Measurements from ENCODE around the gene VPS51.
A peak's percentile ranks its signal among the peaks of the same experiment; 100 is the strongest.
"Not testable (repeated sequence)": the region's sequence is repeated elsewhere in the genome, so short reads cannot be mapped to it uniquely, and the experiment has no call there.

VPS51 gene

GRCh38 chr11:65136515-65137096, 40.6 kb downstream of the VPS51 start:
- DNase-seq: no peak

DNA sequence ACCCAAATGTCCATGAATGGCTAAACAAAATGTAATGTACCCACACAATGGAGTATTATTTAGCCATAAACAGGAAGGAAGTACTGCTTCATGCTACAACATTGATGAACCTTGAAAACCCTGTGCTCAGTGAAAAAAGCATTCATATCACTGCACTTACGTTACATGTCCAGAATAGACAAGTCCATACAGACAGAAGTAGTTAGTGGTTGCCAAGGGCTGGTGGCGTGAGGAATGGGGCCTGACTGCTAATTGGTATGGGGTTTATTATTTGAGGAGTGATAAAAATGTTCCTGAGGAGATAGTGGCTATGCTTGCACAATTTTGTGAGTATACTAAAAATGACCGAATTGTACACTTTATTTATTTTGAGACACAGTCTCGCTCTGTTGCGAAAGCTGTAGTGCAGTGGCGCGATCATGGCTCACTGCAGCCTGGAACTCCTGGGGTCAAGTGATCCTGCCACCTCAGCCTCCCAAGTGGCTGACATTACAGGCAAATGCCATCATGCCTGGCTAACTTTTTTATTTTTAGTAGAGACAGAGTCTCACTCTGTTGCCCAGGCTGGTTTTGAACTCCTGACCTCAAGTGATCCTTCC, 46.0 kb downstream of the VPS51 start:
- no peak for DNase-seq

DNA sequence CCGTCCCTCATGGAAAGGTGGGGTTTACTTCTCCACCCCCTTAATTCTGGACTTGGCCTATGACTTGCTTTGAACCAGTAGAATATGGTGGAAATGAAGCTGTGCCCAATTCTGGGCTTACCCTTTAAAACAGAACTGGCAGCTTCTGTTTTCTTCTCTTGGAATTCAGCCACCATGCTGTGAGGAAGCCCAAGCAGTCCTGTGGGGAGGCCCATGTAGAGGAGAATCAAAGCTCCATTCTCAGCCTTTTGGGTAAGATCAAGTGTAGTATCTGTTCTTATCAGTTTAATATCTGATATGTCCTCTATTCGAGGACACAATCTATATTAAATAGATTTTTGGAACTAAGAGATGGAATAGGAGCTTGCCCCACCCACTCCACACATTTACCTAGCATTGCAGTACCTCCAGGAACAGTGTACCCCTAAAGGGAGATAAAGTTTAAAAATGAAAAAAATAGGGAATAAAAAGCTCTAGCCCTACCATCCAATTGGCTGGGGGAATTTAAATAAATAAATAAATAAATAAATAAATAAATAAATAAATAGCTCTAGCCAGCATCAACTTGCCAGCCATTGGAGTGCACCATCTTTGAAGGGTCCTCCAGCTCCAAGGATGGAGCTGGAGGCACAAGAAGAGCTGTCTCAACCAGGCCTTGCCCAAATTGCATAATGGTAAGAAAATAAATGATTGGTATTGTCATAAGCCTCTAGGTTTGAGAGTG, 51.5 kb downstream of the VPS51 start:
- no peak for DNase-seq

DNA sequence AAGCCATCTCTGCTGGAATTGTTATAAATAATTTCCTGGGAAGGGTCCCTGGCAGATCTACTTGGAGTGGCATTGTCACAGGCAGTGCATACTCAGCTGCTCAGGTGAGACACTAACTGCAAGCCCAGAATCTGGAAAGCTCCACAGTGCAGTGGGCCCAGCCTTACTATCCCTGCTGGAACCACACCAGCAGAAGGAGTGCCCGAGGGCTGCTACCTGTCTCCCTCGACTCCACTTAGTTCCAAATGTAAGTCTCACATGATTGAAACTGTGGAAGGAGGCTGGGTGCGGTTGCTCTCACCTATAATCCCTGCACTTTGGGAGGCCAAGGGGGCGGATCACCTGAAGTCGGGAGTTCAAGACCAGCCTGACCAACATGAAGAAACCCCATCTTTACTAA, 52.6 kb downstream of the VPS51 start:
- DNase-seq: no peak

DNA sequence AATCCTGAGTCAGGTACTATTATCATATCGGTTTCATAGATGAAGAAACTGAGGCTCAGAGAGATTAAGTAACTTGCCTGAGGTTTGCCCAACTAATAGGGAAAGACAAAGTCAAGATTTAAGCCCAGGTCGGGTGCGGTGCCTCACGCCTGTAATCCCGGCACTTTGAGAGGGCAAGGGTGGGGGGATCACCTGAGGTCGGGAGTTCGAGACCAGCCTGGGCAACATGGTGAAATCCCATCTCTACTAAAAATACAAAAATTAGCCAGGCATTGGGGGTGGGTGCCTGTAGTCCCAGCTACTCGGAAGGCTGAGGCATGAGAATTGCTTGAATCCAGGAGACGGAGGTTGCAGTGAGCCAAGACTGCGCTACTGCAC, 54.1 kb downstream of the VPS51 start:
- not testable (repeated sequence) for DNase-seq

- peak; percentile 61 for DNase-seq
These were observed 54.7 kb downstream of the VPS51 start for GRCh38 chr11:65150509-65151299.

- DNase-seq: no peak
These were observed 55.4 kb downstream of the VPS51 start for GRCh38 chr11:65151331-65151899.

DNA sequence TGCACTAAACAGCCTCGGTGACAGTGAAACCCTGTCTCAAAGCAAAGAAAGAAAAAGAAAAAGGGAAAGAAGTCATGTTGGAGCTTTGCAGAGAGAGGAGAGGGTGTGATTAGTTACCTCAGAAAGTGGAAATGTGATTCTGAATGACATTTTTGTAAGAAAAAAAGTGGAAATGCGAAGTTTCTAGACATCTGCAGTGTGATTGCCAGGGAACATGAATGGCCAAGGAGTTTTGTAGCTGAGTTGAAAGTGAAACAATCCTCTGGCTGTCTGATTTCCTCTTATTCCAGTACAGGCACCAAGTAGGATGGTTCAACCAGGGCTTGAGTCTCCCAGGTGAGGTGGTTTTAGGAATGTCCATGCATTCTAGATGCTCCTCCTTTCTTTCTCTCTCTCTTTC, 56.1 kb downstream of the VPS51 start:
- DNase-seq: no peak

- DNase-seq: no peak
These were observed 60.2 kb downstream of the VPS51 start for GRCh38 chr11:65156256-65156655.

DNA sequence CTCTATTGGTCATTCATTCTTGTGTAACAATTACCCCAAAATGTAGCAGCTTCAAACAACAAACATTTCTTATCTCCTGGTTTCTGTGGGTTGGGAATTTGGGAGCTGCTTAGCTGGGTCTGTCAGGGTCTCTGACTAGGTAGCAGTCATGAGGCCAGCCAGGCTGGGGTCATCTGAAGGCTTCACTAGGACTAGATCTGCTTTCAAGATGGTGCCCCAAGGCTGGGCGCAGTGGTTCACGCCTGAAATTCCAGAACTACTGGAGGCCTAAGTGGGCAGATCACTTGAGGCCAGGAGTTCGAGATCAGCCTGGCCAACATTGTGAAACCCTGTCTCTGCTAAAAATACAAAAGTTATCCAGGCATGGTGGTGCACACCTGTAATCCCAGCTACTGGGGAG, 60.9 kb downstream of the VPS51 start:
- no peak for DNase-seq

DNA sequence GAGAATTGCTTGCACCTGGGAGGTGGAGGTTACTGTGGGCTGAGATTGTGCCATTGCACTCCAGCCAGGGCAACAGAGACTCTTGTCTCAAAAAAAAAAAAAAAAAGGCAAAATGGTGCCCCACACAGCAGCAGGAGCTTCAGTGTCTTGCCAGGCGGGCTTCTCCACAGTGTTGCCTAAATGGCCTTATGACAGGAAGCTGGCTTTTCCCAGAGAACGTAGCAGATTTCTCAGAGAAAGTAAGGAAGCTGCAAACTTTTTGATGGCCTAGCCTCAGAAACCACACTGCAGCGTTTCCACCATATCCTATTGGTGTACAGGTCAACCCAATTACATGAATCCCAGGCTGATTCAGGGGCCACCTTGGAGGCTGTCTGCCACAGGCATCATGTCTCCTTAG, 61.3 kb downstream of the VPS51 start:
- DNase-seq: no peak

DNA sequence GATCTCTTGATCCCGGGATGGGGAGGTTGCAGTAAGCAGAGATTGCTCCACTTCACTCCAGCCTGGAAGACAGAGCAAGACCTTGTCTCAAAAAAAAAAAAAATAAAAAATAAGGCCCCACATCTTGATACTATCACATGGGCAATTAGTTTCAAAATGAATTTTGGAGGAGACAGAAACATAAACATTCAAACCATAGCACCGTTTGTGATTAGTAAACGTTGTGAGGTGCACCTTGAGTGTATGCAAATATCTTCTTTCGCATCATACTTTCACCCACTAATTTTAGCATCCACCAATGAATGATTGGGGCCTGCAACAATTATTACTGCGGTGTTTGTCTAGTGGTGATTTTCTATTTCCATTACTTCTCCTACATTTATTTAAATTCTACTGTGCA, 63.0 kb downstream of the VPS51 start:
- DNase-seq: no peak

GRCh38 chr11:65160643-65161042, 64.6 kb downstream of the VPS51 start:
- no peak for DNase-seq

Data from NCI-H2107 (cell line).